Sigmoid colon (tissue), 7 donors: ENCODE data around the gene CABYR. TPM values are rescaled to one million over a fixed set of nuclear protein-coding genes. Genes with fewer than 3 reads are reported as not detected.

Experiments
- DNase-seq: peaks from one replicate; pipeline ENCODE4 v3.0.0-alpha.2; 2019
- H3K27ac ChIP-seq, 4 donors: fragments of 200-600 bp; sonication (generic); one replicate each; pipeline ENCODE4 v1.5.1; 2016 to 2019; ENCODE audit warnings: mild to moderate bottlenecking in 1 of 4
- H3K27me3 ChIP-seq, 3 donors: fragments of 200-600 bp; sonication (generic); one replicate each; pipeline ENCODE4 v1.5.1; 2019; ENCODE audit warnings: mild to moderate bottlenecking in 1 of 3
- H3K36me3 ChIP-seq, 4 donors: fragments of 200-600 bp; sonication (generic); one replicate each; pipeline ENCODE4 v1.5.1; 2016 to 2019
- H3K4me1 ChIP-seq, 4 donors: fragments of 200-600 bp; sonication (generic); one replicate each; pipeline ENCODE4 v1.5.1; 2017 to 2019
- H3K4me3 ChIP-seq, 4 donors: fragments of 200-600 bp; sonication (generic); one replicate each; pipeline ENCODE4 v1.5.1; 2017 to 2019; ENCODE audit warnings: mild to moderate bottlenecking in 2 of 4, moderate library complexity in 1 of 4
- H3K9me3 ChIP-seq, 4 donors: fragments of 200-600 bp in 3 of 4; sonication (generic) in 3 of 4; one replicate each; pipeline versions ENCODE4 v1.5.1 to v1.6.1; 2013 to 2019
- CTCF ChIP-seq, 4 experiments: fragments of 450-650 bp in 3 of 4; fragments of 200-600 bp in 1 of 4; IDR thresholded peaks; one replicate each; pipeline ENCODE4 v1.5.1; 2016 to 2019; ENCODE audit warnings: antibody characterized with exemption in 4 of 4, mild to moderate bottlenecking in 3 of 4, moderate library complexity in 2 of 4
- EP300 ChIP-seq, 4 donors: sonication (generic); formaldehyde crosslinking; IDR thresholded peaks; one replicate each; pipeline ENCODE4 v1.6.1; 2017; ENCODE audit warnings: antibody characterized with exemption in 4 of 4
- POLR2A ChIP-seq, 2 donors: fragments of 450-650 bp; IDR thresholded peaks; one replicate each; pipeline ENCODE4 v1.6.1; 2016; ENCODE audit warnings: antibody characterized with exemption in 2 of 2, mild to moderate bottlenecking in 2 of 2, moderate library complexity in 2 of 2
- POLR2AphosphoS5 ChIP-seq, 4 donors: sonication (generic); formaldehyde crosslinking; IDR thresholded peaks; one replicate each; pipeline ENCODE4 v1.6.1; 2017; ENCODE audit warnings: antibody characterized with exemption in 4 of 4
- WGBS, 2 donors: extraction: QIAGEN DNeasy Blood & Tissue Kit; methylation state at CpG; one replicate each; pipeline ENCODE4 v1.1.7; 2013; 5-methylcytosine and 5-hydroxymethylcytosine counted together
- intact Hi-C: fragments of 100-400 bp; cut with DNase I; formaldehyde crosslinking; loops from one replicate; pipeline ENCODE4 v1.15.1; 2023
- polyA plus RNA-seq, 3 donors: library from polyadenylated mRNA; stranded (reverse); fragments of 200-250 nt; gene quantifications; one replicate each; pipeline ENCODE4 v1.2.3, GENCODE V29; 2013
- total RNA-seq, 4 donors: library from RNA; depleted of rRNA; stranded (reverse); fragments of >200 nt; gene quantifications; one replicate each; pipeline ENCODE4 v1.1.0, GENCODE V29; 2016
- donor health status: healthy with polysubstance abuse.
- donor health status: Bipolar disorder and iron deficiency.
- donor health status: healthy.

Gene CABYR
- total and polyA plus RNA-seq, 7 donors: 0.83 to 1.3 (median 1.1) TPM; not detected in 2

- H3K27me3 ChIP-seq: no peaks in the 10 kb centered on the region
- no peak overlapping the region for H3K4me3 ChIP-seq
- TF ChIP-seq POLR2A (IDR thresholded peaks at IDR 0.05) (no peak), CTCF (IDR thresholded peaks at IDR 0.05) (no peak), POLR2AphosphoS5 (IDR thresholded peaks at IDR 0.05) (no peak), EP300 (IDR thresholded peaks at IDR 0.05) (no peak)
- no peak overlapping the region for H3K27ac ChIP-seq
- DNase-seq: no peak
- peaks cover 0 to 13% (median 0%) of the 10 kb centered on the region in 4 donors for H3K36me3 ChIP-seq
- H3K9me3 ChIP-seq: no peaks in the 10 kb centered on the region
- peaks cover 0 to 16% (median 2%) of the 10 kb centered on the region in 4 donors for H3K4me1 ChIP-seq
- 89 to 90% methylated on average over 5 of the region's 5 CpGs for WGBS, 2 donors
- intact Hi-C loops: no loop called here
These were observed 49.3 kb downstream of the CABYR start for GRCh38 chr18:24188120-24188519.

- Histone ChIP-seq H3K27ac (peak overlapping the region in 1 of 4 donors; percentile 32), H3K27me3 (no peaks in the 10 kb centered on the region), H3K36me3 (peaks cover 0 to 13% (median 0%) of the 10 kb centered on the region in 4 donors), H3K4me1 (peaks cover 0 to 16% (median 2%) of the 10 kb centered on the region in 4 donors), H3K4me3 (no peak overlapping the region), H3K9me3 (no peaks in the 10 kb centered on the region)
- no peak for DNase-seq
- intact Hi-C loops: no loop called here
- 68 to 75% methylated on average over 6 of the region's 6 CpGs for WGBS, 2 donors
- no peak for TF ChIP-seq POLR2A (IDR thresholded peaks at IDR 0.05)
- no peak for TF ChIP-seq CTCF (IDR thresholded peaks at IDR 0.05)
- TF ChIP-seq EP300 (IDR thresholded peaks at IDR 0.05): no peak
- no peak for TF ChIP-seq POLR2AphosphoS5 (IDR thresholded peaks at IDR 0.05)
These were observed 50.2 kb downstream of the CABYR start for GRCh38 chr18:24189007-24189528.

GRCh38 chr18:24189664-24190346 is 50.9 kb downstream of the CABYR start:
- WGBS, 2 donors: 93 to 94% methylated on average over 15 of the region's 15 CpGs
- DNase-seq: no peak
- Histone ChIP-seq H3K9me3 (no peaks in the 10 kb centered on the region), H3K27ac (no peak overlapping the region), H3K4me1 (peaks cover 0 to 16% (median 2%) of the 10 kb centered on the region in 4 donors), H3K4me3 (no peak overlapping the region), H3K27me3 (no peaks in the 10 kb centered on the region), H3K36me3 (peaks cover 0 to 13% (median 0%) of the 10 kb centered on the region in 4 donors)
- intact Hi-C loops: no loop called here
- TF ChIP-seq POLR2A (IDR thresholded peaks at IDR 0.05) (no peak), POLR2AphosphoS5 (IDR thresholded peaks at IDR 0.05) (no peak), EP300 (IDR thresholded peaks at IDR 0.05) (no peak), CTCF (IDR thresholded peaks at IDR 0.05) (no peak)

GRCh38 chr18:24190590-24190989 is 51.7 kb downstream of the CABYR start:
- Histone ChIP-seq H3K4me3 (no peak overlapping the region), H3K9me3 (no peaks in the 10 kb centered on the region), H3K4me1 (peaks cover 0 to 16% (median 2%) of the 10 kb centered on the region in 4 donors), H3K27ac (no peak overlapping the region), H3K27me3 (no peaks in the 10 kb centered on the region), H3K36me3 (peaks cover 0 to 12% (median 0%) of the 10 kb centered on the region in 4 donors)
- DNase-seq: no peak
- WGBS, 2 donors: 49 to 77% methylated on average over 2 of the region's 2 CpGs
- intact Hi-C loops: no loop called here
- no peak for TF ChIP-seq POLR2A (IDR thresholded peaks at IDR 0.05)
- TF ChIP-seq EP300 (IDR thresholded peaks at IDR 0.05): no peak
- TF ChIP-seq POLR2AphosphoS5 (IDR thresholded peaks at IDR 0.05): no peak
- no peak for TF ChIP-seq CTCF (IDR thresholded peaks at IDR 0.05)
